GM12873 (cell line): ENCODE results near the gene GATA1.

Source experiments
- TF ChIP-seq, protein P1 (sequence below): IDR thresholded peaks from 2 replicates; pipeline ENCODE4 v1.5.1; 2012; ENCODE audit warnings: low read depth, mild to moderate bottlenecking, moderate library complexity, low read length, control low read depth; ENCODE audit not compliant: insufficient read depth; ENCODE audit errors: missing control alignments

The GATA1 gene

DNA sequence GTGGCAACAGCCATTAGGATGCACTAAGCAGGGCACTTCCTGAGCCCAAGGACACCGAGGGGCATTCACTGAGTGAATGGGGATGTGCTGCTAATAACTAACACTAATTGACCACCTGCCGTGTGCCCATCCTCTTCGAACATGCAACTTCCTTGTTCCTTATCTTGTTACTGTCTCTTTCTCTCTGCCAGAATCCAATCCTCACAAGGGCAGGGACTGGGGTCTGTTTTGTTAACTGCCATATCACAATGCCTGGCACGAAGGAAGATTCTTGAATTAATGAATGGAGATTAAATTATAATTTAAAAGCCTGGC lies 41.2 kb downstream of the GATA1 start:
- TF ChIP-seq, protein P1, sequence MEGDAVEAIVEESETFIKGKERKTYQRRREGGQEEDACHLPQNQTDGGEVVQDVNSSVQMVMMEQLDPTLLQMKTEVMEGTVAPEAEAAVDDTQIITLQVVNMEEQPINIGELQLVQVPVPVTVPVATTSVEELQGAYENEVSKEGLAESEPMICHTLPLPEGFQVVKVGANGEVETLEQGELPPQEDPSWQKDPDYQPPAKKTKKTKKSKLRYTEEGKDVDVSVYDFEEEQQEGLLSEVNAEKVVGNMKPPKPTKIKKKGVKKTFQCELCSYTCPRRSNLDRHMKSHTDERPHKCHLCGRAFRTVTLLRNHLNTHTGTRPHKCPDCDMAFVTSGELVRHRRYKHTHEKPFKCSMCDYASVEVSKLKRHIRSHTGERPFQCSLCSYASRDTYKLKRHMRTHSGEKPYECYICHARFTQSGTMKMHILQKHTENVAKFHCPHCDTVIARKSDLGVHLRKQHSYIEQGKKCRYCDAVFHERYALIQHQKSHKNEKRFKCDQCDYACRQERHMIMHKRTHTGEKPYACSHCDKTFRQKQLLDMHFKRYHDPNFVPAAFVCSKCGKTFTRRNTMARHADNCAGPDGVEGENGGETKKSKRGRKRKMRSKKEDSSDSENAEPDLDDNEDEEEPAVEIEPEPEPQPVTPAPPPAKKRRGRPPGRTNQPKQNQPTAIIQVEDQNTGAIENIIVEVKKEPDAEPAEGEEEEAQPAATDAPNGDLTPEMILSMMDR = no peak

DNA sequence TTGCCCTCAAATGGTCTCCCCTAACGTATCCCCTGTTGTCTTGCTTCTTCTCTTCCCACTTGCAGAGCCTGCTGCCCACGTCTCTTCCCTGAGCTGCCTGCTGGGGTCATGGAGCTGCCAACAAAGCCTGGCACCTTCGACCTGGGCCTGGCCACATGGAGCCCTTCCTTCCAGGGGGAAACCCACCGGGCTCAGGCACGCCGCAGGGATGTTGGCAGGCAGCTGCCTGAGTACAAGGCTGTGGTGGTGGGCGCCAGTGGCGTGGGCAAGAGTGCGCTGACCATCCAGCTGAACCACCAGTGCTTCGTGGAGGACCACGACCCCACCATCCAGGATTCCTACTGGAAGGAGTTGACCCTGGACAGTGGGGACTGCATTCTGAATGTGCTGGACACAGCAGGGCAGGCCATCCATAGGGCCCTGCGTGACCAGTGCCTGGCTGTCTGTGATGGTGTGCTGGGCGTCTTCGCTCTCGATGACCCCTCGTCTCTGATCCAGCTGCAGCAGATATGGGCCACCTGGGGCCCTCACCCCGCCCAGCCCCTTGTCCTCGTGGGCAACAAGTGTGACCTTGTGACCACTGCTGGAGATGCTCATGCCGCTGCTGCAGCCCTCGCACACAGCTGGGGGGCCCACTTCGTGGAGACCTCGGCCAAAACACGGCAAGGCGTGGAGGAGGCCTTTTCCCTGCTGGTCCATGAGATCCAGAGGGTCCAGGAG lies 42.8 kb downstream of the GATA1 start:
- TF ChIP-seq, protein P1 = no peak

DNA sequence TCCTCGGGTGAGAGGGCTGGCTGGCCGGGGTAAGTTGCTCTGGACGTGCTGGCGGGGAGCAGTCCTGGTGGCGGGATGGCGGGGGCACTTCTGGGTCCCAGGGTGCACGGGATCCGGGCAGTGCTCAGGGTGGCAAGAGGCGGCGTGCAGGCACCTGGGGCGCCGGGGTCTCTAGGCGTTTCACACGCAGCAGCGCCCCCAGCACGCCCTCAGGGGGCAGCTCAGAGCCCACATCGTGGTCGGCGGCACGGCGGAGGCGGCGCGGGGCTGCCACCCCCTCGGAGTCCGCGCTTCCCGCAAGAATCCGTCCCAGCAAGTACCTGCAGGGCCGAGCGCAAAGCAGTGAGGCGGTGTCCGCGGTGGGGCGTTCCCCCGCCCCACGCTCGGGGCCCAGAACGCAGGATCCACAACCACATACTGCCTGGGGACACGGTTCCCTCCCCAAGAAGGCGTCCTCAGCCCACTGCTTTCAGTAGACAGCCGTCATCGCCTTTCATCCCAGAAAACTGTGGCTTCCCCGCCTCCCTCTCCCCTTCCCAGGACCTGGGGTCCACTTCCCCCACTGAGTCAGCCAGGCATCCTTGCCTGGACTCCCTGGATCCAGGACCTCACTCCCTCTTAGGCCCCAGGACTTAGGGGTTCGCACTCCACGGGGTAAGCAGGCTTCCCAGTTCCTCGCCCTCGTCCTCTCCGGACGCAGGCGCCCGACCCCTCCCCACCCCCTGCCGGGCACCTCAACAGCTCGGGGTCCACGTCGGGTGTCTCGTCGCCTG lies 44.9 kb downstream of the GATA1 start:
- TF ChIP-seq, protein P1 = no peak

DNA sequence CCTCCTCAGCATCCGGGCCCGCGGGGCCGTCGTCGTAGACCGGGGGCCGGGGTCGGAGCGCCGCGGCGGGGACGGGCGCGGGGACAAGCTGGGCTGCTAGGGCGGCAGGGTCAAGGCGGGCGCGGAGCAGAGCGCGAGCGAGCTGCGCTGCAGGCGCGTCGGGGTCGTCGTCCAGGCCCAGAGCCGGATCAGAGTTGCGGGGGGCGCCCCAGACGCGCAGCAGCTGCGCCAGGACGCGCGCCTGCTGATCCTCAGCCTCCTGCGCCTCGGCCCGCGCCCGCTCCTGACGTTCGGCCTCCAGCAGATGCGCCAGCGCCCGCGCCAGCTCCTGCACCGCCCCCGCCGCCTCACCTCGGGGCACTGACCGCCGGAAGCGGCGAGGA lies 45.5 kb downstream of the GATA1 start:
- TF ChIP-seq, protein P1 = no peak

DNA sequence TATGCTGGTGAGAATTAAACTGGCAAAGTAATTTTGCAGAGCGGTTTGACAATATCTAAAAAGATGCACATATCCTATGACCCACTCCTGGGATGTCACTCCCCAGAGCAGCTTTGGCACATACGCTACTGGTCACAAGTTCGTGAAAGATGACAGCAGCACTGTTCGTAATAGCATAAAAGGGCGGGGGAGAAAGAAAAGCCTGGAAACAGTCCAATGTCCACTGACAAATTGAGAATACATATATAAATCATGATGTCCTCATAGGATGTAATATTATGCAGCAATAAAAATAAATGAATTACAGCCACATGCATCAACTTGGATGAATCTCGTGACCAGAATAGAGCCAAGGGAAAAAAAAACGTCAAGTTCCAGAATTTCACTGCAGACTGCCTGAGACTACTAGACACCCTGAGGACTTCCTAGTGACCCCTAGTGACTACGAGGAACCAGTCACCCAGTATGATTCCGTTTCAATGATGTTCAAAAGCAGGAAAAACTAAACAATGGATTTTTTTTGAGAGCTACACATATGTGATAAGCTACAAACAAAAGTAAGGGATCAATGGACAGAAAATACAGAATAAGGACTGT lies 47.2 kb downstream of the GATA1 start:
- TF ChIP-seq, protein P1 = no peak

DNA sequence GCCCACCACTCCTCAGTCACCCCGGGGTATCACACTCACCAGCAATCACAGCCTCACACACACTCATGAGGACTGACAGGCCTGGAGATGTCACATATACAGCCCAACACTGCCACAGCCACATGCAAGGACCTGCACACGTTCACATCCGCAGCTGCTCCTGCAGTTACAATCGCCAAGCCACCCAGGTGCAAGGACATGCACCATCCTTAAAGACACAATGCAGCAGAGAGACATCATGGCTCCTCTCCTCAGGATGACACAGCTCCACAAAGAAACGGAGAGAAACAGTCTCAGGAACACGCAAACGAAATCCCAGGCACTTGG lies 48.0 kb downstream of the GATA1 start:
- TF ChIP-seq, protein P1 = no peak

DNA sequence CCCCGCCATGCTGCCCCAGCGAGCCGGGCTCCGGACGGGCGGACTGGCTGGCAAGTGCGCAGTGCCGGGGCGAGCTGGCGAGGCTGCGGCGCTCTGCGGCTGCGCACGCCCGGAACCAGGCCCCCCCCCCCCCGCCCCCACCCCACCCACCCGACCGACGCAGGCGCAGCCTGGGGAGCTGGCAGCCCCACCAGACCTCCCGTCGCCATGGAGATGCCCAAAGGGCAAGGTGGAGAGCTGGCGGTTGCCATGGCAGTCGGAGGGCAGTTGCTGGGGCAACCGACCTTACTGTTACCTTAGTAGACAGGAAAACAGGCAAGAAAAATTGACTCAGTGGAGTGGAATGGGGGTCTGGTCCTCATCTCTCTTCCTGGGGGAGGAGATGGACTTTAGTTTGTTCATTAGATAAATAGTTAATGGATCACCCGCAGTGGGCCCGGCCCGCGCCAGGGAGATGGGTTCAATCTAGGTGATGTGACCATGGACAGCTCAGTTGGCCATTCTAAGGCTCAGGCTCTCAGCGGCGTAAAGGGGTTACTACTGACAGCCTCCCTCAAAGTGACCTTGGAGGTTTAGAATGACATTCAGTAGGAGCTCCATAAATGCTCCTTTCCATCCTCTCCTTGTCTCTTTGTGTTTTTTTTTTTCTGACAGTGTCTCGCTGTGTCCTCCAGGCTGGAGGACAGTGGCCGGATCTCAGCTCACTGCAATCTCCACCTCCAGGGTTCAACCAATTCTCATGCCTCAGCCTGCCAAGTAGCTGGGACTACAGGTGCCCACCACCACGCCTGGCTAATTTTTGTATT lies 49.3 kb downstream of the GATA1 start, which contains the start of gene PCSK1N:
TSS of gene PCSK1N (minus strand) at position 87 of the 806 bp plus-strand sequence. CDS start at position 9, 78 bp downstream.
- TF ChIP-seq, protein P1 = no peak
